Measurements from ENCODE around the gene TAF11.

GRCh38 chr6:34851361-34851760, 36.5 kb downstream of the TAF11 start:
- TF ChIP-seq CTCF (IDR thresholded peaks at IDR 0.05 in 8 of 11, conservative IDR thresholded peaks at IDR 0.05 in 3 of 11) (no peak), POLR2A (IDR thresholded peaks at IDR 0.05) (no peak)

All from spleen (tissue), 7 donors.